SK-N-DZ (cell line): Measurements from ENCODE around the gene ZNF80. TPM values are rescaled to one million over a fixed set of nuclear protein-coding genes. Genes with fewer than 3 reads are reported as not detected.
"Not testable (repeated sequence)": the region's sequence is repeated elsewhere in the genome, so short reads cannot be mapped to it uniquely, and the experiment has no call there.

Source experiments
- DNase-seq: peaks from one replicate; pipeline ENCODE4 v3.0.0-alpha.2; 2015; ENCODE audit warnings: low spot score
- polyA plus RNA-seq, 2 experiments: library from polyadenylated mRNA; depleted of rRNA; stranded (reverse); fragments of >200 nt; gene quantifications; 2 replicates each; pipeline ENCODE4 v1.2.3, GENCODE V29; 2014

The ZNF80 gene
- polyA plus RNA-seq (2014; cell fraction: cytosol; rRNA removed), result not detected in 2 replicates
- polyA plus RNA-seq (2014; cell fraction: nucleus; rRNA removed), result not detected in 2 replicates

DNA sequence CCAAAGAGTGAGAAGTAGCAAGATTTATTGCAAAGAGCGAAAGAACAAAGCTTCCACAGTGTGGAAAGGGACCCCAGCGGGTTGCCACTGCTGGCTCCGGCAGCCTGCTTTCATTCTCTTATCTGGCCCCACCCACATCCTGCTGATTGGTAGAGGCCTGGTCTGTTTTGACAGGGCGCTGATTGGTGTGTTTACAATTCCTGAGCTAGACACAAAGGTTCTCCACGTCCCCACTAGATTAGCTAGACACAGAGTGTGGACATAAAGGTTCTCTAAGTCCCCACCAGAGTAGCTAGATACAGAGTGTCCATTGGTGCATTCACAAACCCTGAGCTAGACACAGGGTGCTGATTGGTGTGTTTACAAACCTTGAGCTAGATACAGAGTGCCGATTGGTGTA, at the start of gene ZNF80:
ZNF80 (minus strand) TSS at position 101 of the 400 bp plus-strand sequence. CDS start 504 bp downstream, outside the sequence.
- not testable (repeated sequence) for DNase-seq

DNA sequence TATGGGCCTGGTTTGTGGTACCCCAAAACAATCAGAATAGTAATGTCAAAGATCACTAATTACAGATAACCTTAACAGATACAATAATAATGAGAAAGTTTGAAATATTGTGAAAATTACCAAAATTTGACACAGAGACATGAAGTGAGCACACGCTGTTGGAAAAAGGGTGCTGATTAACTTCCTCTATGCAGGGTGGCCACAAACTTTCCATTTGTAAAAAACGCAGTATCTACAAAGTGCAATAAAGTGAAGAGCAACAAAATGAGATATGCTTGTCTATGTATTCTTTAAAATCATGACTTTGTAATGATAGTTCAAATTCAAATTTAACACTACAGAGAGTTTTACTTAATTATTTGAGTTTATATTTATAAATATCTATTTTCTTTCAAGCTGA, 48.9 kb upstream of the ZNF80 start:
- no peak for DNase-seq

DNA sequence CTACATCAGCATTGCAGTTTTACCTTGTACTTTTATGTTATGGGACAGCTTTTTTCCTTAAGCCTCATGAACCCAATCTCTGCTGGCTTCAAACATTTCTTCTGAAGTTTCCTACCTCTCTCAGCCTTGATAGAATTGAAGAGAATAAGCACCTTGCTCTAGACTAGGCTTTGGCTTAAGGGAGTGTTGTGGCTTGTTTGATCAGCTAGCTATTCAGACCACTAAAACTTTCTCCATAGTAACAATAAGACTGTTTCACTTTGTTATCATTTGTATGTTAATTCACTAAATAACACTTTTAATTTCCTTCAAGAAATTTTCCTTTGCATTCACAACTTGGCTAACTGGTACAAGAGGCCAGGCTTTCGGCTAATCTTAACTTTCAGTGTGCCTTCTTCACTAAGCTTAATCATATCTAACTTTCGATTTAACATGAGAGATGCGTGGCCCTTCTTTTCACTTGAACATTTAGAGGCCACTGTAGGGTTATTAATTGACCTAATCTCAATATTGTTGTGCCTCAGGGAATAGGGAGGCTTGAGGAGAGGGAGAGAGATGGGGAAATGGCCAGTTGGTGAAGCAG, 48.4 kb upstream of the ZNF80 start:
- DNase-seq, result no peak

DNA sequence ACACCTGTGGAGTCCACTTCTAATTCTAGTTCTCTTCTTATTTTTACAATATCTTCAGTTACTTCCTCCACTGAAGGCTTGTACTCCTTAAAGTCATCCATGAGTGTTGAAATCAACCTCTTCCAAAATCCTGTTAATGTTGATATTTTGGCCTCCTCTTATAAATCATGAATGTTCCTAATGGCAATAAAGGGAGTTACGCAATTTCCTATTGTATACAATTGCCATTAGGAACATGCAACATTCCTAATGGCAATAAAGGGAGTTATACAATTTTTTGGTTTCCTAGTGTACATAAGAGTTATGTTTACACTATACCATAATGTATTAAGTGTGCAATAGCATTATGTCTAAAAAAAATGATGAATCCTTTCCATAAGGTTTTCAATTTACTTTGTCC, 47.3 kb upstream of the ZNF80 start:
- no peak for DNase-seq

DNA sequence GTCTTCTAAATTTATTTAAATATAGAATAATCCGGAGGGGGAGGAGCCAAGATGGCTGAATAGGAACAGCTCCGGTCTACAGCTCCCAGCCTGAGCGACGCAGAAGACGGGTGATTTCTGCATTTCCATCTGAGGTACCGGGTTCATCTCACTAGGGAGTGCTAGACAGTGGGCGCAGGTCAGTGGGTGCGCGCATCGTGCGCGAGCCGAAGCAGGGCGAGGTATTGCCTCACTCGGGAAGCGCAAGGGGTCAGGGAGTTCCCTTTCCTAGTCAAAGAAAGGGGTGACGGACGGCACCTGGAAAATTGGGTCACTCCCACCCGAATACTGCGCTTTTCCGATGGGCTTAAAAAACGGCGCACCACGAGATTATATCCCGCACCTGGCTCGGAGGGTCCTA, 39.5 kb upstream of the ZNF80 start:
- not testable (repeated sequence) for DNase-seq

DNA sequence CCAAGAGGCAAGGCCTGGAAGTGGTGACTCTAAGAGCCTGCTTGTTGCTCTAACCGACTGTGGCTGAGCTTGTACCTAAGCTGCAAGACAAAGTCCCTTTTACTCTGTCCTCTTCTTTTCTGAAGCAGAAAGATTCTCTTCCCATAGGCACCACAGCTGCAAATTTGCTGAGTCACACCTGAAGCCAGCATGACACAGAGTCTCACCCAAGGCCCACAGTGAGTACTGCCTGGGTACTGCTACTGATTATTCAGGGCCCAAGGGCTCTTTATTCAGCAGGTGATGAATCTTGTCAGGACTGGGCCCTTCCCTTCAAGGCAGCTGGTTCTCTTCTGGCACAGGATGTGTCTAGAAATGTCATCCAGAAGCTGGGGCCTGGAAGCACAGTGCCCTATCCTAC, 37.6 kb upstream of the ZNF80 start:
- DNase-seq, result no peak

DNA sequence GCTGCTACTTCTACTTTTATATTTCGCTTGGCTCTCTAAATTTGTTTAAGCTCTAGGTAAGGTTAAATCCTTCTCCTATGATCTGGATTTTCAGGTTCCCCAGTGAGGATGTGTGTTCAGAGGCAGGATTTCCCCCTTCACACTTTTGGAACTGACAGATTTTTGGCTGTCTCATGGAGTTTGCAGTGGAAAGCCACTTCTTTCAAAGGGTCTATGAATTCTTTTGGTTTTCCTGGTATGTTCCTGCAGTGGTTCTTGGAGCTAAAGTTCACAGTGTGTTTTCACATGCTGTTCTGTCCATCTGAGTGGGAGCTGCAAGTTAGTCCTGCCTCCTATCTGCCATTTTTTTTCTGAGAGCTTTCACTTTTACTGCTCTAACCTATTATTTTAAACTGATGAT, 34.9 kb upstream of the ZNF80 start:
- no peak for DNase-seq

DNA sequence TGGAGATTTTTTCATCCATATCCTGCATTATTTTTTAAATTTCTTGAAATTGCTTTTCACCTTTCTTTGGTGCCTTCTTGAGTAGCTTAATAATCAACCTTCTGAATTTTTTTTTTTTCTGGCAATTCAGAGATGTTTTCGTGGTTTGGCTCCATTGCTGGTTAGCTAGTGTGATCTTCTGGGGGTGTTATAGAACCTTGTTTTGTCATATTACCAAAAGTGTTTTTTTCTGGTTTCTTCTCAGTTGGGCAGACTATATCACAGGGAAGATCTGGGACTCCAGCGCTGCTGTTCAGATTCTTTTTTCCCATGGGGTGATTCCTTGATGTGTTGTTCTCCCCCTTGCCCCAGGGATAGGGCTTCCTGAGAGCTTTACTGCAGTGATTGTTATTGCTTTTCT, 32.6 kb upstream of the ZNF80 start:
- no peak for DNase-seq

DNA sequence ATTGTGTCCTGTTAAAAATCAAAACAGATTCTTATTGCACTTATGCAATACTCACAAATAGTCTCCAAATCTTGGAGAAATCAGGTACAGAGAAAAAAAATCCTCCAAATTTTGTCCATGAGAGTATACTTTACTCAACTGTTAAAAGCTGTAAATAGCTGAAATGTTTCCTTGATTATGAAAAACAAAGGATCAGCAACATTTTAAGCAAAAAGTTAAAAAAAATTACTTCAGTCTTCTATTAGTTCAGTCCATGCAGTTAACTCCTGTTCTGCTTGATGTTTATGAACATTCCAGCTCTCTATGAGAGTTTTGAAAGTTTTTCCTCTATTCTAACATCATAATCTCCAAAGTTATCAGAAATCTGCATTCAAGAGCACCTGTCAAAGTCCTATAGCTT, 22.8 kb upstream of the ZNF80 start:
- no peak for DNase-seq

DNA sequence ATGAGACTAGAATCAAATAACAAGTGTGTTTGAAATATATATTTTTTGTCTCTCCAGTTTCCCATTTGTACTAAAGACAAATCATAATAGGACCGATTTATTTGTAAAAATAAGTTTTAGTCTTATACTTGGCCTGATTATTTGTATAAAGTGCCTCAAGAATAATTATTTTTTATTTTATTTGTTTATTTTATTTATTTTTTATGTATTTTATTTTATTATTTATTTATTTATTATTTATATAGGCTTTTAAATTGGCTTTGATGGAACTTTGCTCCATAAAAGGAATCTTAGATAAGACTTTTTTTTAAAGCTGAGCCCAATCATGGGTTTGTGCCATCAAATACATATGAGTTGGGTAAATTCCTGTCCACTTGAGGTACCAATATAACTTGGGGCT, 22.2 kb upstream of the ZNF80 start:
- no peak for DNase-seq

DNA sequence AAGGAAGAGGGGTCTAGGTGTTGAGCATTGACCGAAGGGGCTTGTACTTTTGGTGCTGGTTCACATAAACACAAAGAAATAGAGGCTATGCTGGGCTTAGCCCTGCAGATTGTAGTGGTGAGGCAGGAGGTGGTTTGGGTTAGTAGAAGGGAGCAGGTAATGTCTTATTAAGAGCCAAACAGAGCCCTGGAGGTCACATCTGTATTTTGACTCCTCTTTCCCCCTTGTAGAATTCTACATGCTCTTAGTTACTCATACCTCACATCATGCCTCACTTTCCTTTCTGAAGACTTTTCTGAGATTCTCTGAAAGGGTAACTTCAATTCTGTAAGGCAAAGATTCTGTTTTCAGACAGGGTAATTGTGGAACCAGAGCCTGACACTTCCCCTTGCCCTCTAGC, 16.1 kb upstream of the ZNF80 start:
- DNase-seq, result no peak

DNA sequence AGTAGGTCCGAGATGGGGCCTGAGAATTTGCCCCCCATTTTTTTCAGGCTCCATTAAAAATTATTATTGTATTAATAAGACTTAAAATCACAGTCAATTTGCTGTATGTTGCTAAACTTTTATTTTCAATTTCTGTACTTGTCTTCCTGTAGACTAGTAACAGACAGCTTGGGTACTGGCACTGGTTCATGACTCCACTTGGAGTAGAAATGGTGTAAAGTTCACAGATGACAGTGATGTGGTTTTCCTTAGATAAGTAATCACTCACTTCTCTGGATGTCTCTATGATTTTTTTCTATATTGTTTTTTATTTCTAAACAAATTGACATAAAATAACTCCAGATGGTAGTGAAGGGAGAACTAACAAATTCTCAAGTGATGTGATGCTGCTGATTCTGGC, 15.6 kb upstream of the ZNF80 start:
- DNase-seq, result no peak

DNA sequence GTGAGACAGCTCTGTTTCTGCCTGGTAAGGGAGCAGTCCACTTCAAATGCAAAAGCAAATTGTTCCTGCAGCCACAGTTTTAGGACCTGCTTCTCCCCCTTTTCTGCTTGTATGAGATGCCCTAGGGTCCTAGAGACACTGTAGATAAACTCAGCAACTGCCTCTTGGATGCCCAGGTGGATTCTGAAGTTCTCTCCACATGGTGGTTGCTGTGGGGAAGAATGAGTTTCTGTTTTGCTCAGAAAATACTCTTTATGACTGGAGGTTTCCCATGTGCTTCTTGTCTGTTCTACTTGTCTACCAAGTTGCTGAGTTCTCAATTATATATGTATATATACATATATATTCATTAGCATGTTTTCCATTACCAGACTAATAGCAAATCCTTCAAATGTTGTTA, 5.6 kb upstream of the ZNF80 start:
- DNase-seq, result no peak

DNA sequence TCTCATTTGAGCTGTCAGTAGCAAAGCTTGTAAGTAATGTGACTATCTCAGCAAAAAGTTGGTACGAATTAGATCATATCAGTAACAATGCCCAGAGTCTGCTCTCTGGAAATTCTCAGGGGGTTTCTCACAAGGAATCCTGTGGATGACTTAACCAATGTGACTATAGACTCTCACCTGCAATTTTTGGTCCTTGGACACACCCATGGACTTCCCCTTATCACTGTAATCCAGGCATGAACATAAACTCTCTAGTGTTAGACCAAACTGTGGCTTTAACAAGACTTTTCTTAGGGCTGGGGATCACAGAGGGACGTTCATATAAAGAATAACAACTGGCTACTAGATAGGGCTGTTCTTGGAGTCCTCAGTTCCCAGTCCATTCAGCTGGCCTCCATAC, 3.9 kb upstream of the ZNF80 start:
- DNase-seq, result no peak

DNA sequence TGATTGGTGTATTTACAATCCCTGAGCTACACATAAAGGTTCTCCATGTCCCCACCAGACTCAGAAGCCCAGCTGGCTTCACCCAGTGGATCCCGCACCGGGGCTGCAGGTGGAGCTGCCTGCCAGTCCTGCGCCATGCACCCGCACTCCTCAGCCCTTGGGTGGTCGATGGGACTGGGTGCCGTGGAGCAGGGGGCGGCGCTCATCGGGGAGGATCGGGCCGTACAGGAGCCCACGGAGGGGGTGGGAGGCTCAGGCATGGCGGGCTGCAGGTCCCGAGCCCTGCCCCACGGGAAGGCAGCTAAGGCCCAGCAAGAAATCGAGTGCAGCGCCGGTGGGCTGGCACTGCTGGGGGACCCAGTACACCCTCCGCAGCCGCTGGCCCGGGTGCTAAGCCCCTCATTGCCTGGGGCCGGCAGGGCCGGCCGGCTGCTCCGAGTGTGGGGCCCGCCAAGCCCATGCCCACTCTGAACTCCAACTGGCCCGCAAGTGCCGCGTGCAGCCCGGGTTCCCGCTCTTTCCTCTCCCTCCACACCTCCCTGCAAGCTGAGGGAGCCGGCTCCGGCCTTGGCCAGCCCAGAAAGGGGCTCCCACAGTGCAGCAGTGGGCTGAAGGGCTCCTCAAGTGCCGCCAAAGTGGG, 888 bp upstream of the ZNF80 start:
- not testable (repeated sequence) for DNase-seq

DNA sequence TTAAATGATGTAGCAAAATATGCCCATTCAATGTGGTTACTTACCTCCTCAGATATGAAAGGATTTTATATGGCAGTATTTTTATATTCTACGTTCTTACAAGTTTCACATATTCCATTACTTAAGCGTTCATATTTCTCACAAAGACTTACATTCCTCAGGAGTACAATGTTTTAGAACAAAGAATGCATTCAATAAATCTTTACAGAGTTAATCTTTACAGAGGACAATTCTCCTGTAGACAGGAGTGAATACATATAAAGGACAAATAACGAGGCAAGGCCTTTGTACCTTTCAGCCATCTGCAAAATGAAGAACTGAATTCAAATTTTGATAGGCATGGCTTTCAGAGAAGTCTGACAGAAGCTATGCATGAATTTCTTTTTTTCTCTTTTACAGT, 1.9 kb downstream of the ZNF80 start:
- DNase-seq, result no peak

DNA sequence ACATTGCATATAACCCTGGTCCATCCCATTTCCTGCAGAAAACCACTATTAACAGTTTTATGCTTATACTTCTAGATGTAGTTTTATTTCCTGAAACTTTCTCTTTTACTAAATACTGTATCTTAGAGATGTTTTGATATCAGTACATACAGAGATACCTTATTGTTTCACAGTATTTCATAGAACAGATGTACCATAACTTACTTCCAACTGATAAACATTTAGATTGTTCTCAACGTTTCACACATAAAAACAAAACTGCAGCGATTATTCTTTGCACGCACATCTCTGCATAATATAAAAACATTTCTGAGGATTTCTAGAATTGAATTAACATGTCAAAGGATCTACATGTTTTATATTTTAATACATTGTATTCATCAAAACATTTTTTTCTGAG, 2.6 kb downstream of the ZNF80 start:
- DNase-seq, result no peak

DNA sequence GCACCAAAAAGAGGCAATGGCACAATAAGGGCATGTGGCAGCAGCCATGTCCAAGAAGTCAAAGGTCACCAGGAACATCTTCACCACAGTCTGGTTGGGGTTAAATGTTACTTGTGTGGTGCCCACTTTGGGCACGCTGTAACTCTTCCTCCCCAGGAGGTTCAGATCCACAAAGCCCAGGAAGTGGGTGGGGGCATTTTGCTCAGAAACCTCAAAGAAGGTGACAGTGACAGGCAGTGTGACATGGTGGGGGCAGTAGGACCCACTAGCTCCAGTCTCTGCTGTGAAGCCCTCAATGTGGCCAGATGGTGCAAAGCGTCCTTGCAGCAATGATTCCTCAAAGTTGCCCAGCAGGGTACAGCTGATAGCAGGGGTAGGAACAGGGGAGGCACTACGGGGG, 5.8 kb downstream of the ZNF80 start:
- no peak for DNase-seq

DNA sequence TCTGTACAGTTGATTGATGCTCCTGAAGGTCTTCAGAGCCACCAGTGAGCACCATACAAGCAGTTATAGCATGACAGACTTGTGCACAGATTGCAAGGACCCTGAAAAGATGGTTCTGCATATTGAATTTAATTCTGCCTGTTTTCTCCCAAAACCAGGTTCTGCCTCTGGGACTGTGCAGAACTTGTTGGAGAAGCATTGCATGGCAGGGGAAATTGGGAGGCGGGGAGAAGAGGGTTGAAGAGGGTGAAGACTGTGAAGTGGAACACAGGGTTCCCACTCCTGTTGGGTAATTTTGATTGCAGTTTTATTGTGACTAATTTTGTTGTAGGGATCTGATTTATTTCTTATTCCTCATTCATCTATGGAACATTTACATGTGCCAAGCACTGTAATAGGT, 10.3 kb downstream of the ZNF80 start:
- DNase-seq, result no peak

DNA sequence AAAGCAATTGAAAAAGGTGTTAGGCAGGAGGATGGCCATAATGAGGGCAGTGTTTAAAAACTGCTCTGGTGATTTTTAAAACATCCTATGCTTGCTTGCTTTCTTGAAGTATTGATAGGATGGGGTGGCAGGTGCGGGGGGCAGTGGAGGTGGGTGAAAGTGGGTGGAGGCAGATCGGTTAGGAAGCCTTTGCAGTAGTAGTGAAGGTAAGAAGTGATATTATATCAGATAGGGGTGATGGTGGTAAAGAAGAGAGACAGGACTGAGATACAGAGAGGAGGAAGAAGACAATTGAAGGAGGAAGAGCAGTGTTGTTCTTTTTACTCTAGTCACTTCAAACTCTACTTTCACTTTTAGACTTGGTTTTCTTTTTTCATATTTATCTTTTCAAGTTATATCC, 11.1 kb downstream of the ZNF80 start:
- no peak for DNase-seq

DNA sequence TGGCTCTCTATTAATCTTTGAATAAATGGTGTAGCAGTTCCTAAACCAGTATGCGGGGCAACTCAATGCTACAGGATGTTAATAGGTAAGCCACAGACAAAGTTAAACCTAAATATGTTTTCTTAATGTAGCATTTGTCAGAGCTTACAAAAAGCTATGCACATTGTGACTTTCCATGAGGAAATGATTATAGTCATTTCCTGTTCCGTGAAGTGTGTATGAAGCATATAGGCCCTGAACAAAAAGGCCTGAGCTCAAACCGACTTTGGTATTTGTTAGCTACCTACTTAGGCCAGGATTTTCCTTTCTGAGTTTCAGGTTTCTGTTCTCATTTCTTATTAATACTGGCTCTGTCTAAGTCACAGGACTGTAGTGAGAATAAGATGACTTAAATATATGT, 14.2 kb downstream of the ZNF80 start:
- no peak for DNase-seq

DNA sequence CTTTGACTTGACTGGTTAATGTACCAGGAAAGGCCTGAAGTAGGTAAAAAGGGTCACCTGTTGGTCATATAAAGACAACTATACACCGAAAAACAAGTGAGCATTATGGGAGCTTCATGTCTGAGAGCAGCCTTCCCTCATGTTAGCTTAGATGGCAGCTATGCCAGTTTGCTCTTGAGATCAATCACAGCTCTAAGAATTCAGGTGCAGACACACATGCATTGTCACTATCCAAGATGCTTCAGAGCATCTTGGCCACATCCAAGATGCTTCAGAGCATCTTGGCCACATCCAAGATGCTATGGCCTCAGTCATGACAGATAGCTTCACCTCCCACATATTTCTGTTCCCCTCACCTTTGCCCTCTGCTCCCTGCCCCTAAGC, 15.5 kb downstream of the ZNF80 start:
- no peak for DNase-seq

DNA sequence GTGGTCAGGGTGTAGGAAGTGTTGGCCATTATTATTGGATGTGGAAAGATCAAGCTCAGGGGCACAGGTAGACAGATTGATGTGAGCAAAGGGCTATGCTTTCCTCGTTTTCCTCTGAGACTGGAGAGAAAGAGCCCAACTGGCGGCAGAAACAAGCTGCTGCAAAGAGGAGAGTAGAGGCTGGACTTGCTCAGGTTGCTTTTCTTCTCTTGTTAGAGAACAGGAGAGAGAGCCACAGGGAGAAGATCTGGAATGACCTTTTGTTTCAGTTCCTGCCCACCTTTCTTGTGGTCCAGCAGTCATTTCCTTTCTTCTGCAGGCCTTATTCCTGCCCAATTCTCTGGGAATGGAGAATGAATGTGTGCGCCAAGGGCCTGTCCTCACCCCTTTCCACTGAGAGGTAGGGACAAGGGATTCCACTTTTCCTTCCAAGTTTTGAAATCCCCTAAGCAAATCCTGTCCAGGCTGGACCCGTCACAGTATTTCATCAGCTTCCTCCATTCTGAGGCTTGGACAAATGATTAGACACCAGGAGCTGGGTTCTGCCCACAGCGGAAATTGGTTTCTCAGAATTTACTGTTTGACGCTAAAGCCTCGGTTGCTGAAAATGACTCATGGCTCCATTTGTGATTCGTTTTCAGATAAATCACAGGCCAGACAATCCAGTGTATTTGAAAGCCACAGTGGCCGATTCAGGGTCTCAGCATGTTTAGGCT, 16.1 kb downstream of the ZNF80 start:
- DNase-seq, result no peak
